SK-N-MC (cell line): ENCODE results near the gene ZMYM1.
"Not testable (repeated sequence)": the region's sequence is repeated elsewhere in the genome, so short reads cannot be mapped to it uniquely, and the experiment has no call there.

Experiments used
- DNase-seq: peaks from one replicate; pipeline ENCODE4 v3.0.0-alpha.2; 2011; ENCODE audit warnings: low read depth, low spot score
- H3K27ac ChIP-seq: fragments of 200-600 bp; sonication (generic); 2 replicates; pipeline ENCODE4 v1.5.1; 2016; ENCODE audit warnings: mixed run types
- H3K36me3 ChIP-seq: fragments of 200-600 bp; sonication (generic); 2 replicates; pipeline ENCODE4 v1.6.1; 2017; ENCODE audit warnings: antibody characterized with exemption, low read length, mixed read lengths; ENCODE audit not compliant: insufficient read depth
- H3K4me3 ChIP-seq: fragments of 200-600 bp; sonication (generic); 2 replicates; pipeline ENCODE4 v1.5.1; 2016
- H3K9ac ChIP-seq: fragments of 200-600 bp; sonication (generic); 2 replicates; pipeline ENCODE4 v1.8.0; 2017; ENCODE audit warnings: mixed run types, mixed read lengths; ENCODE audit not compliant: insufficient read length
- H3K9me3 ChIP-seq: fragments of 200-600 bp; sonication (generic); 2 replicates; pipeline ENCODE4 v1.6.1; 2017; ENCODE audit warnings: low read depth, mild to moderate bottlenecking, antibody characterized with exemption, low read length, moderate library complexity, mixed read lengths
- EZH2 ChIP-seq: fragments of 200-600 bp; sonication (generic); IDR thresholded peaks from one replicate; pipeline ENCODE4 v1.6.1; 2017; ENCODE audit warnings: antibody characterized with exemption
- FOXP2 ChIP-seq: optimal IDR thresholded peaks from 2 replicates; pipeline ENCODE3; 2011; ENCODE audit warnings: mild to moderate bottlenecking, moderate library complexity; ENCODE audit not compliant: insufficient read depth; ENCODE audit errors: extremely low read length, control extremely low read depth
- POLR2AphosphoS5 ChIP-seq: IDR thresholded peaks from 2 replicates; pipeline ENCODE4 v1.6.1; 2012; ENCODE audit warnings: mild to moderate bottlenecking, low read depth, low read length, borderline replicate concordance

ZMYM1 gene

DNA sequence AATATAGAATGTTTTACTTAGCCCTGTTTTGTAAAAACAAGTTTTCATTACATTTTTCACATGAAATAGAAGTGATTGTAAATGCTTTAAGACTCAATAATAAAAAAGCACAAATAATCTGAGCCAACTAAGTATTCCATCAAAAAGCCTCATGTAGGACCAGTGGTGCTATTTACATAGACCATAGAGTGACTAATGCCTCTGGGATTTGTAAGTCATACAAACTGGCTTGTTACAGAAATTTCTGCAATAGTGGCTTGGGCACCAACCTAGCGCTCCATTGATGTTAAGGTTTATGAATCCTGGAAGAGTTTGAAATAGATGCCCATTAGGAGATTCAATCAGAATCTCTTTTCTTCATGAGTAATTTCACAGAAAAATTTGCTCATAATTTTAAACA is 31.9 kb downstream of the ZMYM1 start:
- H3K36me3 ChIP-seq: peaks cover 25% of the 10 kb centered on the region

DNA sequence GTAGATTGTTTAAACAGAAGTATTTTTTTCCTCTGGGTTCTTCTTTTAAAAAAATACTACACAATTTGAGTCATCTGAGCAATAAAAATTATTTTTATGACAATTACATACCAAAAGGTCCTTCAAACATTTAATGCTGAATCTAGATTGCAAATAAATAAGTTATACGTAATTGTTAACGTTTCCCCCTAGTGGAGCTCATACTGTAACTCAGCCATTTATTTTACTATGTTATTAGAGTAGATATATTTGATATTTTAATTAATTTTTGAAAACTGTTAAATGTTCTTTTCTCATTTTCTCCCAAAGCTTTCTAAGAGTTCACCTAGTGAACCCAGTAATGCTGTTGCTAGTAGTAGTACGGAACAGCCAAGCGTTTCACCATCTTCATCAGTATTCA is 33.5 kb downstream of the ZMYM1 start:
- no peak overlapping the region for H3K4me3 ChIP-seq
- no peak overlapping the region for H3K9ac ChIP-seq
- no peak for DNase-seq
- H3K9me3 ChIP-seq: no peaks in the 10 kb centered on the region
- H3K36me3 ChIP-seq: peaks cover 25% of the 10 kb centered on the region
- no peak overlapping the region for H3K27ac ChIP-seq
- TF ChIP-seq POLR2AphosphoS5 (no peak), FOXP2 (no peak), EZH2 (no peak)

More for the DNA sequence above, 31.9 kb downstream of the ZMYM1 start:
- H3K9me3 ChIP-seq: no peaks in the 10 kb centered on the region
- no peak overlapping the region for H3K9ac ChIP-seq
- no peak overlapping the region for H3K4me3 ChIP-seq
- TF ChIP-seq FOXP2 (no peak), POLR2AphosphoS5 (no peak), EZH2 (no peak)
- DNase-seq: no peak
- no peak overlapping the region for H3K27ac ChIP-seq

DNA sequence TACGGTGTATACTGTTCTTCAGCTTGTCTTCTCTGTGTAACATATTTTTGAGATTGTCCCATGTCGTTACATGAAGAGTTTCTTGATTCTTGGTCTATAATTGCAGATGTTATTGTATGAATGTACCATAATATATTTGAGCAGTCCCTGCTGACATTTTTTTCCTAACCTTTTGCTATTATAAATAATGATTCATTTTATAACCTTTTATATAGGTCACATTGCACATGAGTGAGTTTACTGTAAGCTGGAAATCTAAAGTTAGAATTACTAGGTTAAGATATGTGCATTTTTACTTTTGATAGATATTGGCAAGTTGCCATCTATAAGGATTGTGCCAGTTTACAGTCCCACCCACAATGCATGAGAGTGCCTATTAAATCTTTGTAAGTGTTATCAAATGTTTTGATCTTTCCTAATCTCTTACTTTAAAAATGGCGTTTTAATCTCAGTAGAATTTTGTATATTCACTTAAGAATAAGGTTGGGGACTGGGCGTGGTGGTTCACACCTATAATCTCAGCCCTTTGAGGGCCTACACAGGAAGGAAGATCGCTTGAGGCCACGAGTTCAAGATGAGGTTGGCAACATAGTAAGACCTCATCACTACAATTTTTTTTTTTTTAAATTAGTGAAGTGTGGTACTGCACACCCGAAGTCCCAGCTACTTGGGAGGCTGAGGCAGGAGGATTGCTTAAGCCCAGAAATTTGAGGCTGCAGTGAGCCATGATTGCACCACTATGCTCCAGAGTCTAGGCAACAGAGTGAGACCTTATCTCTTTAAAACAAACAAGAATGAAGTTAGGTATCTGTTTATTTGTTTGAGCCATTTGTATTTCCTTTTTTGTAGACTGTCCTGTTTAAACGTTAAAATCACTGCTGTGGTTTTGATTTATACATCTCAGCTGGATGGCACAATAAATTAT is 36.5 kb downstream of the ZMYM1 start:
- peaks cover 21% of the 10 kb centered on the region for H3K36me3 ChIP-seq
- no peak for DNase-seq

DNA sequence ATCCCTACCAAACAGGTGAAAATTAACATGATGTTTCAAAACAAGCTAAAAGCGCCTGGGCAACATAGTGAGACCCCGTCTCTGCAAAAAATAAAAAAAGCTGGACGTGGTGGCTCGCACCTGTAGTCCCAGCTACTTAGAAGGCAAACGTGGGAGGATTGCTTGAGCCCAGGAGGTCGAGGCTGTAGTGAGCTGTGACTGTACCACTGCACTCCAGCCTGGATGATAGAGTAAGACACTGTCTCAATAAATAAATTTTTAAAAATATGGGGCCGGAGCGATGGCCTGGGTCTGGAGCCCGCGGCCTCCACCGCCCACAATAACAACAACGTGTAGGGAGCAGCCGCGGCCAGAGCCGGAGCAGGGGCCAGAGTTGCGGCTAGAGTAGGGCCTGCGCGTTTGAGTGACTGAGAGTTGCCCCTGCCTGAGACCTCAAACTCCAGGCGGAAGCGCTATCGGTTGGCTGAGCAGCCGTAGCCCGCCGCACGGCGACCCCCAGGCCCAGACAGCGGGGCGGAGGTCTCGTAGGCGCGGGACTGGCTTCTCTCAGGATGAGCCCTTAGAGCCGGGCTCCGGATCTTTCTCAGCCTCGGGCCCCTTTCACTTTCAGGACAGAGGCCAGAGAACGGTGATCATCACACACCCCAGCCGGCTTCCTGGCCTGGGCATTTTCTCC is 41.4 kb downstream of the ZMYM1 start:
- Histone ChIP-seq H3K9ac (no peak overlapping the region), H3K4me3 (no peak overlapping the region), H3K9me3 (no peaks in the 10 kb centered on the region), H3K27ac (no peak overlapping the region), H3K36me3 (peaks cover 5% of the 10 kb centered on the region; the same call in 1 of the 2 replicates)
- TF ChIP-seq FOXP2 (no peak), EZH2 (no peak), POLR2AphosphoS5 (no peak)
- DNase-seq: no peak

More for the DNA sequence above, 36.5 kb downstream of the ZMYM1 start:
- TF ChIP-seq POLR2AphosphoS5 (no peak), FOXP2 (no peak), EZH2 (no peak)
- no peak overlapping the region for H3K9ac ChIP-seq
- no peak overlapping the region for H3K27ac ChIP-seq
- H3K9me3 ChIP-seq: no peaks in the 10 kb centered on the region
- no peak overlapping the region for H3K4me3 ChIP-seq

DNA sequence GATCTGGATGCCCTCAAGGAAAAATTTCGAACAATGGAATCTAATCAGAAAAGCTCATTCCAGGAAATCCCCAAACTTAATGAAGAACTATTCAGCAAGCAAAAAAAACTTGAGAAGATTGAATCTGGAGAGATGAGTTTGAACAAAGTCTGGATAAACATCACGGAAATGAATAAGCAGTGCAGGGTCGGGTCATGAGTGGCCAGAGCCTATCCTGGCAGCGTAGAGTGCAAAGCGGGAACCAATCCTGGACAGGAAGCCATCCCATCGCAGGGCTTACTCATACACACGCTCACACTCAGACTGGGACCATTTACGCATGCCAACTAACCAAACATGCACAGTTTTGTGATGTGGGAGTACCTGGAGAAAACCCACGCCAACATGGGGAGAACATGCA is 43.1 kb downstream of the ZMYM1 start:
- no peaks in the 10 kb centered on the region for H3K36me3 ChIP-seq
- H3K27ac ChIP-seq: no peak overlapping the region
- DNase-seq: no peak
- TF ChIP-seq FOXP2: no peak
- TF ChIP-seq POLR2AphosphoS5: no peak
- TF ChIP-seq EZH2: no peak
- H3K4me3 ChIP-seq: no peak overlapping the region
- no peaks in the 10 kb centered on the region for H3K9me3 ChIP-seq
- no peak overlapping the region for H3K9ac ChIP-seq

DNA sequence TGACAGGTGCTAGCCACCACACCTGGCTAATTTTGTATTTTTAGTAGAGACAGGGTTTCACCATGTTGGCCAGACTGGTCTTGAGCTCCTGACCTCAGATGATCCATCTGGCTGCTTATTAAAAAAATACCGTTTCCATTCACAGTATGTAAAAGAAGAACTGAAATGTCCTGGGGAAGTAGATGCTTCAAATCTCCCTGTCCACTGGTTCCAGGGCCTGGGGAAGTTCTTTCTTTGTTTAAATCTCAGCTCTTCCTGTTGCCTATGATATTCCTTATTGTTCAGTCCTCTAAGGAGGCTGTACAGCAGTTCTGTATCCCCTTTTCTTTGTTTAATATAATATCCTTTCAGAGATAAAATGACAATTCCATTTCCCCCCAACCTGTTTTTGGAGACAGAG is 47.4 kb downstream of the ZMYM1 start:
- Histone ChIP-seq H3K9me3 (no peaks in the 10 kb centered on the region), H3K36me3 (no peaks in the 10 kb centered on the region), H3K4me3 (no peak overlapping the region), H3K9ac (no peak overlapping the region), H3K27ac (no peak overlapping the region)
- DNase-seq: no peak
- TF ChIP-seq POLR2AphosphoS5 (no peak), EZH2 (no peak), FOXP2 (no peak)

DNA sequence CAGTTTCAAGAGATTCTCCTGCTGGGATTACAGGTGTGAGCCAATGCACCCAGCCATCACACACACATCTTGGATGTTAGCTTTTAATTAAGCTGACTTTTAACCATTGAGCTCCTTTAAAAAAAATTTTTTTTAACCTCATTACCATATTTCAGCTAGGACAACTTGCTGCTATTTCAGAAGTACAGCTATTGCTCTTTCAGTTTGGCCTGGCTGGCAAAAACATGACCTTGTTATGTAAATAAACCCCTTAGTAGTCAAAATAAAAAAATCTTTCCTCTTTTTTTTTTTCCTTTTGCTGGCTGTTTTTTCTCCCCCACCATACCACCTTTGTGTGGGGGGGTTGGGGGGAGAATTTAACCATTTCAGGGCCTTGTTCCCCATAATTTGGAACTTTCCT is 49.9 kb downstream of the ZMYM1 start:
- no peaks in the 10 kb centered on the region for H3K36me3 ChIP-seq
- H3K9me3 ChIP-seq: no peaks in the 10 kb centered on the region
- TF ChIP-seq FOXP2: no peak
- no peak for TF ChIP-seq POLR2AphosphoS5
- TF ChIP-seq EZH2: no peak
- H3K27ac ChIP-seq: no peak overlapping the region
- H3K4me3 ChIP-seq: no peak overlapping the region
- no peak overlapping the region for H3K9ac ChIP-seq
- no peak for DNase-seq

DNA sequence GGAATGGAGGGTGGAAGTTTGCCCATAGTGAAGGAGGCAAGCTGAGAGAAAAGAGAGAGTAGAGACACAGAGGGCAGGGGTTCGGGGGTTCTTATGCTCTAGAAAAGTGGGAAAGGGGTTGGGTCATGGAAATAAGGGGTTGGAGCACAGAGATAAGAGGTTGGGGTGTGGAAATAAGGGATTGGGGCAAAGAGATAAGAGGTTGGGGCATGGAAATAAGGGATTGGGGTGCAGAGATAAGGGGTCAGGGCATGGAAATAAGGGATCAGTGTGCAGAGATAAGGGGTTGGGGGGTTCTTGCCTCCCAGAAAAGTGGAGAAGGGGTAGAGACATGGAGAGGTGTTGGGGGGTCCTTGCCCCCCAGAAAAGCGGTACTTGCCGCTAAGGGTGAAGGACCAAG is 57.6 kb downstream of the ZMYM1 start:
- no peak overlapping the region for H3K27ac ChIP-seq
- no peak for DNase-seq
- H3K9ac ChIP-seq: no peak overlapping the region
- TF ChIP-seq POLR2AphosphoS5: no peak
- TF ChIP-seq FOXP2: no peak
- H3K4me3 ChIP-seq: no peak overlapping the region
- H3K36me3 ChIP-seq: no peaks in the 10 kb centered on the region
- no peaks in the 10 kb centered on the region for H3K9me3 ChIP-seq

DNA sequence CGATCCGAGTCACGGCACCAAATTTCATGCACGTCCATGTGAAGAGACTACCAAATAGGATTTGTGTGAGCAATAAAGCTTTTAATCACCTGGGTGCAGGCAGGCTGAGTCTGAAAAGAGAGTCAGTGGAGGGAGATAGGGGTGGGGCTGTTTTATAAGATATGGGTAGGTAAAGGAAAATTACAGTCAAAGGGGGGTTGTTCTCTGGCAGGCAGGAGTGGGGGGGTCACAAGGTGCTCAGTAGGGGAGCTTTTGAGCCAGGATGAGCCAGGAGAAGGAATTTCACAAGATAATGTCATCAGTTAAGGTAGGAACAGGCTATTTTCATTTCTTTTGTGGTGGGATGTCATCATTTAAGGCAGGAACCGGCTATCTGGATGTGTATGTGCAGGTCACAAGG is 58.4 kb downstream of the ZMYM1 start:
- H3K4me3 ChIP-seq, H3K9ac ChIP-seq, H3K27ac ChIP-seq, H3K9me3 ChIP-seq, H3K36me3 ChIP-seq, DNase-seq: not testable (repeated sequence)

DNA sequence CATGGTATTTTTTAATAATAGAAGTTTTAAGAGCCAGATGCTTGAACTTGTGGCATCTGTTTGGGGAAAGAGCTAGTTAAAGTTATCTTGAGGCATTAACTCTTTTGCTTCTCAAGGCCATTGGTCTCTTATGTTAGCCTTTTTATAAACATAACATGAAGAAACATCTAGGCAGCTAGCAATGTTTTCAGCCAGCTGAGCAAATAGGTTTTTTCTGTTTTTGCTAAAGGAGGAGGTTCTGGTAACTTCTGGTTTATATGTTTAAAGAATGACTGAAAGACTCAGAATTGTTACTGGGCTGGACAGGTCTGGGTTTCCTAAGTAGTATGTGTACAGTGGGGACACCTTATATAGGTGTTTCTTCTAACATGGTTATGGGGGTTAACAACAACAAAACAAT is 63.1 kb downstream of the ZMYM1 start:
- H3K36me3 ChIP-seq, H3K9me3 ChIP-seq, H3K27ac ChIP-seq, H3K4me3 ChIP-seq, DNase-seq, H3K9ac ChIP-seq: not testable (repeated sequence)

DNA sequence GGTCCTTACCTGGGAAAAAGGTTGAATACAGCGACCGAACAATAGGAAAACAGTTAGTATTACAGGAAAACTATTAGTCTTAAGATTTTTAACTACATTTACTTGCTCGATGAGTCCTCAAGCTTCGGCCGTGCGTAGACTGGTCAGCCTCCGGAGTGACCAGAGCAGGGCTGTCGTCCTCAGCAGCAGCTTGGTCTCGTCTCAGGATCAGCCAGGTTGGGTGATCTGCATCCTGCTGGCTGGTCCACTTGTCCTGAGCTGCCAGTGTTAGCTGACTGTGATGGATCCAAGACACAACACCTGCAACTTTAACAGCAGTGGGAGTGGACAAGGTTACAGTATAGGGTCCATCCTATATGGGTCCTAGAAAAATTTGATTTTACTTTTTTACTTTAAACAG is 63.5 kb downstream of the ZMYM1 start:
- not testable (repeated sequence) for H3K4me3 ChIP-seq, H3K27ac ChIP-seq, H3K9ac ChIP-seq, DNase-seq, H3K9me3 ChIP-seq, H3K36me3 ChIP-seq
